CD14-positive monocyte (primary cell): ENCODE data around the gene FOXP1. TPM values are rescaled to one million over a fixed set of nuclear protein-coding genes. Genes with fewer than 3 reads are reported as not detected.
A peak's percentile ranks its signal among the peaks of the same experiment; 100 is the strongest.

Experiments used
- DNase-seq, 3 donors: peaks; one replicate each; pipeline ENCODE4 v3.0.0-alpha.2; 2011 to 2022
- H2AFZ ChIP-seq: 2 replicates; pipeline ENCODE4 v1.6.0; 2012; ENCODE audit warnings: mild to moderate bottlenecking, low read depth, low read length, inconsistent platforms; ENCODE audit not compliant: insufficient read depth, poor library complexity, severe bottlenecking
- H3K27ac ChIP-seq, 2 donors: 1 replicate in 1 of 2; 2 replicates in 1 of 2; pipeline ENCODE4 v1.5.1; 2012 to 2013; ENCODE audit warnings: low read length in 2 of 2, control low read depth in 1 of 2, inconsistent platforms in 1 of 2, low read depth in 1 of 2, mild to moderate bottlenecking in 1 of 2
- H3K27me3 ChIP-seq, 2 donors: one replicate each; pipeline versions ENCODE4 v1.6.0 to v1.6.1; 2011 to 2013; ENCODE audit warnings: low read length in 2 of 2; ENCODE audit not compliant: control insufficient read depth in 2 of 2, insufficient read depth in 2 of 2
- H3K36me3 ChIP-seq, 2 donors: replicated peaks in 1 of 2; 1 replicate in 1 of 2; 2 replicates in 1 of 2; pipeline versions ENCODE4 v1.5.1 to v1.6.1; 2012 to 2013; ENCODE audit warnings: low read length in 2 of 2, control low read depth in 1 of 2, inconsistent platforms in 1 of 2, mild to moderate bottlenecking in 1 of 2; ENCODE audit not compliant: insufficient read depth in 2 of 2, control insufficient read depth in 1 of 2
- H3K4me1 ChIP-seq, 2 donors: 1 replicate in 1 of 2; 2 replicates in 1 of 2; pipeline versions ENCODE4 v1.5.1 to v1.6.1; 2012 to 2013; ENCODE audit warnings: low read length in 2 of 2, control low read depth in 1 of 2, inconsistent platforms in 1 of 2, mild to moderate bottlenecking in 1 of 2, moderate library complexity in 1 of 2; ENCODE audit not compliant: insufficient read depth in 2 of 2, control insufficient read depth in 1 of 2
- H3K4me2 ChIP-seq: replicated peaks from 2 replicates; pipeline ENCODE3; 2012; ENCODE audit warnings: low read length, moderate library complexity, mild to moderate bottlenecking; ENCODE audit not compliant: poor library complexity, severe bottlenecking; ENCODE audit errors: extremely low read depth
- H3K4me3 ChIP-seq, 3 experiments: fragments of 200-600 bp in 1 of 3; sonication (generic) in 1 of 3; replicated peaks in 1 of 3; 1 replicate in 2 of 3; 2 replicates in 1 of 3; pipeline ENCODE4 v1.5.1; 2011 to 2013; ENCODE audit warnings: low read length in 3 of 3, mild to moderate bottlenecking in 3 of 3, control low read depth in 2 of 3, low read depth in 2 of 3, inconsistent platforms in 1 of 3, moderate library complexity in 1 of 3
- H3K79me2 ChIP-seq: 2 replicates; pipeline ENCODE4 v1.6.0; 2012; ENCODE audit warnings: mild to moderate bottlenecking, control low read depth, inconsistent platforms, low read length, moderate library complexity; ENCODE audit not compliant: insufficient read depth
- H3K9ac ChIP-seq: 2 replicates; pipeline ENCODE4 v1.6.0; 2017; ENCODE audit warnings: low read length, mild to moderate bottlenecking; ENCODE audit not compliant: insufficient read depth, poor library complexity, severe bottlenecking
- H3K9me3 ChIP-seq, 2 donors: replicated peaks in 1 of 2; 1 replicate in 1 of 2; 2 replicates in 1 of 2; pipeline versions ENCODE4 v1.5.1 to v1.6.1; 2012 to 2013; ENCODE audit warnings: low read length in 2 of 2, control low read depth in 1 of 2; ENCODE audit not compliant: control insufficient read depth in 1 of 2, insufficient read depth in 1 of 2
- H4K20me1 ChIP-seq: 2 replicates; pipeline ENCODE4 v1.6.0; 2012; ENCODE audit warnings: mild to moderate bottlenecking, low read length, control low read depth, moderate library complexity; ENCODE audit not compliant: insufficient read depth
- H3K27ac Mint-ChIP-seq, 7 donors: one replicate each; pipeline ENCODE4 v1.8.0; 2020; ENCODE audit warnings: mild to moderate bottlenecking in 7 of 7, mixed read lengths in 7 of 7, moderate library complexity in 6 of 7, inconsistent platforms in 2 of 7
- H3K27me3 Mint-ChIP-seq, 3 donors: one replicate each; pipeline ENCODE4 v1.8.0; 2021 to 2022; ENCODE audit warnings: low read depth in 3 of 3, mild to moderate bottlenecking in 3 of 3, mixed read lengths in 3 of 3, moderate library complexity in 3 of 3, inconsistent platforms in 1 of 3
- H3K36me3 Mint-ChIP-seq, 2 donors: one replicate each; pipeline ENCODE4 v1.8.0; 2020; ENCODE audit warnings: mixed read lengths in 2 of 2, inconsistent platforms in 1 of 2, mild to moderate bottlenecking in 1 of 2
- H3K4me1 Mint-ChIP-seq: one replicate; pipeline ENCODE4 v1.8.0; 2020; ENCODE audit warnings: mild to moderate bottlenecking, mixed read lengths
- H3K4me3 Mint-ChIP-seq, 2 donors: one replicate each; pipeline ENCODE4 v1.8.0; 2020; ENCODE audit warnings: mild to moderate bottlenecking in 2 of 2, mixed read lengths in 2 of 2, moderate library complexity in 1 of 2
- H3K9me3 Mint-ChIP-seq, 7 donors: one replicate each; pipeline ENCODE4 v1.8.0; 2020 to 2022; ENCODE audit warnings: mixed read lengths in 7 of 7, mild to moderate bottlenecking in 6 of 7, moderate library complexity in 6 of 7, inconsistent platforms in 2 of 7
- WGBS: methylation state at CpG from one replicate; pipeline ENCODE4 v1.1.5; 2013; ENCODE audit warnings: missing lambda C conversion rate; ENCODE audit not compliant: insufficient coverage; 5-methylcytosine and 5-hydroxymethylcytosine counted together
- intact Hi-C, 2 donors: fragments of 100-400 bp; cut with micrococcal nuclease; formaldehyde crosslinking; loops; one replicate each; pipeline versions ENCODE4 v1.15.0 to v1.15.1; 2023
- polyA plus RNA-seq, 3 donors: library from polyadenylated mRNA; depleted of rRNA in 1 of 3; unstranded in 2 of 3; stranded (reverse) in 1 of 3; fragments of 300-500 nt in 2 of 3; fragments of >200 nt in 1 of 3; fragmentation: Illumina TruSeq in 2 of 3; gene quantifications; 1 replicate in 2 of 3; 2 replicates in 1 of 3; pipeline ENCODE4 v1.2.3, GENCODE V29; 2012 to 2021
- TF ChIP-seq, protein P1 (sequence below): fragments of 200-600 bp; IDR thresholded peaks from one replicate; pipeline ENCODE4 v1.8.0; 2022; ENCODE audit warnings: antibody characterized with exemption, mild to moderate bottlenecking

Gene FOXP1
- polyA plus RNA-seq, 3 donors = 25.7 to 42.6 (median 27.8) TPM

DNA sequence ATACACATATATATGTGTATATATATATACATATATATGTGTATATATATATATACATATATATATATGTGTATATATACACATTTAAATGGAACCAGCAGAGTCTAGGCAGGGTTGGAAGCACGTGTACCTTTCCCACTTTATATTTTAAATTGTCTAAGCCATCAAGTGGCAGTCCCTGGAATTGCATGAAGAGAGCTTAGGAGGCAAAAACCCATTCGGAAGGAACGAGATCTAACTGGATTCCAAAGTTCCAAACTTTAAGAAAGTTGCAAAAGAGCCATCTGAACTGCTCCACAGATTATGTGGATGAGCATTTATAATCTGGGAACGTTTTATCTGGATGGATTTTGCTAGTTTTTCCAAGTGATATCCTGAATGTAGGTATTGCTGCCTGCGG lies 186.5 kb downstream of the FOXP1 start:
- peaks cover 31 to 36% of the 10 kb centered on the region in 2 donors for H3K4me1 ChIP-seq
- Mint-ChIP-seq H3K27me3 (no peaks in the 10 kb centered on the region), H3K36me3 (peaks cover 4 to 10% of the 10 kb centered on the region in 2 donors), H3K27ac (no peak overlapping the region), H3K4me1 (peaks cover 56% of the 10 kb centered on the region), H3K4me3 (no peak overlapping the region), H3K9me3 (no peaks in the 10 kb centered on the region)
- 37% methylated on average over 2 of the region's 5 CpGs for WGBS
- H3K9me3 ChIP-seq = no peaks in the 10 kb centered on the region
- no peaks in the 10 kb centered on the region for H3K36me3 ChIP-seq
- intact Hi-C loops = loop anchor here in 1 of 2 donors (10.0 kb wide), 1 partner anchor 188 kb away; the partner anchor contains the start of gene FOXP1
- H3K4me3 ChIP-seq = no peak overlapping the region
- peak in 1 of 3 donors; percentile 23 for DNase-seq
- H3K27ac ChIP-seq = no peak overlapping the region
- peaks cover 85% of the 10 kb centered on the region for H3K79me2 ChIP-seq
- H3K27me3 ChIP-seq = no peaks in the 10 kb centered on the region
- no peak overlapping the region for H2AFZ ChIP-seq
- TF ChIP-seq, protein P1, sequence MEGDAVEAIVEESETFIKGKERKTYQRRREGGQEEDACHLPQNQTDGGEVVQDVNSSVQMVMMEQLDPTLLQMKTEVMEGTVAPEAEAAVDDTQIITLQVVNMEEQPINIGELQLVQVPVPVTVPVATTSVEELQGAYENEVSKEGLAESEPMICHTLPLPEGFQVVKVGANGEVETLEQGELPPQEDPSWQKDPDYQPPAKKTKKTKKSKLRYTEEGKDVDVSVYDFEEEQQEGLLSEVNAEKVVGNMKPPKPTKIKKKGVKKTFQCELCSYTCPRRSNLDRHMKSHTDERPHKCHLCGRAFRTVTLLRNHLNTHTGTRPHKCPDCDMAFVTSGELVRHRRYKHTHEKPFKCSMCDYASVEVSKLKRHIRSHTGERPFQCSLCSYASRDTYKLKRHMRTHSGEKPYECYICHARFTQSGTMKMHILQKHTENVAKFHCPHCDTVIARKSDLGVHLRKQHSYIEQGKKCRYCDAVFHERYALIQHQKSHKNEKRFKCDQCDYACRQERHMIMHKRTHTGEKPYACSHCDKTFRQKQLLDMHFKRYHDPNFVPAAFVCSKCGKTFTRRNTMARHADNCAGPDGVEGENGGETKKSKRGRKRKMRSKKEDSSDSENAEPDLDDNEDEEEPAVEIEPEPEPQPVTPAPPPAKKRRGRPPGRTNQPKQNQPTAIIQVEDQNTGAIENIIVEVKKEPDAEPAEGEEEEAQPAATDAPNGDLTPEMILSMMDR = peak; percentile 68
- peaks cover 55% of the 10 kb centered on the region for H4K20me1 ChIP-seq
- no peak overlapping the region for H3K4me2 ChIP-seq
- no peak overlapping the region for H3K9ac ChIP-seq

DNA sequence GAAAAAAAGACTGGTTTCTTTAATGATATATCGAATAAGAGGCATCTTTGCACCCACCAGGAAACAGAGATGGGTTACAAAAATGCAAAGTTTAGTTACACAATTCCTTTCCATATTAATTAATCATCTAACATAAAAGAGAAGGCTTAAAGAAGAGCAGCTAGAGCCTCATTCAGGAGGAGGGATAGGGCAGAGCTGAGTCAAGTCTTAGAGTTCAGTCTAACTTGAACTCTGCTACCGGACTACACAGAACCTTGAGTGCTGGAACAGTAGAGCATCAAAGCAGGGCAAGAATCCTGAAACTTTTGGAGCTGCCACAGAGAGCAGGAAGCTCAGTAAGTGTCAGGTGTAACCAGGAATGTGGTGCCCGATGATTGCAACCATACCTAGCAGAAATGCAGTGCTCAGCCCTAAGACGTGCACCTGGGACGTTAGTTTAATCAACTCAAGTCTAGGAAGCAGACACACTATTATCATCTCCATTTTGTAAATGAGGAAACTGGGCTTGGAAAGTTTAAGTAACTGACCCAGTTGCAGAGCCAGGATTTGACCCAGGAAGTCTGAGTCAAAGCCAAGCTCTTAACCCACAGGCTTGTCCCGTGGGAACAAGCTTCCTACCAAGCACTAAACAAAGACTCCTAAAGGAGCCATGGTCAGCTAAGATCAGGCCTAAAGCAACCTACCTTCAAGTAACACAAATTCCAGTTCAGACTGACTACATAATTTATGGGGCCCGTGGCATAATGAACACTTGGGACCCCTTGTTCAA lies 187.4 kb downstream of the FOXP1 start:
- peaks cover 85% of the 10 kb centered on the region for H3K79me2 ChIP-seq
- no peak overlapping the region for H3K4me2 ChIP-seq
- no peak overlapping the region for H3K9ac ChIP-seq
- peaks cover 57% of the 10 kb centered on the region for H3K4me1 Mint-ChIP-seq
- peak overlapping the region; percentile 15 to 92 (median 80) for H3K27ac Mint-ChIP-seq
- intact Hi-C loops = loop anchor here in 1 of 2 donors (10.0 kb wide), 1 partner anchor 189 kb away; the partner anchor contains the start of gene FOXP1
- H4K20me1 ChIP-seq = peaks cover 46% of the 10 kb centered on the region
- no peak overlapping the region for H3K4me3 ChIP-seq
- no peaks in the 10 kb centered on the region for H3K9me3 Mint-ChIP-seq
- H2AFZ ChIP-seq = no peak overlapping the region
- no peaks in the 10 kb centered on the region for H3K9me3 ChIP-seq
- 50% methylated on average over 4 of the region's 7 CpGs for WGBS
- peaks cover 38 to 42% of the 10 kb centered on the region in 2 donors for H3K4me1 ChIP-seq
- H3K27ac ChIP-seq = peak overlapping the region in 1 of 2 donors; percentile 34
- H3K4me3 Mint-ChIP-seq = peak overlapping the region in 1 of 2 donors; percentile 30
- no peaks in the 10 kb centered on the region for H3K27me3 Mint-ChIP-seq
- TF ChIP-seq, protein P1 = no peak
- no peaks in the 10 kb centered on the region for H3K36me3 ChIP-seq
- no peaks in the 10 kb centered on the region for H3K27me3 ChIP-seq
- peak in 2 of 3 donors; percentile 67 to 73 for DNase-seq
- H3K36me3 Mint-ChIP-seq = peaks cover 3 to 6% of the 10 kb centered on the region in 2 donors
